ENCODE data around the gene OBSCN.
A peak's percentile ranks its signal among the peaks of the same experiment; 100 is the strongest.

Gene OBSCN

GRCh38 chr1:228378873-228379460 is 171.1 kb downstream of the OBSCN start:
- DNase-seq (ENCODE audit: low spot score): peak; percentile 57

- no peak for DNase-seq (ENCODE audit: low spot score)
Observed at GRCh38 chr1:228379666-228380065, 171.8 kb downstream of the OBSCN start.

DNA sequence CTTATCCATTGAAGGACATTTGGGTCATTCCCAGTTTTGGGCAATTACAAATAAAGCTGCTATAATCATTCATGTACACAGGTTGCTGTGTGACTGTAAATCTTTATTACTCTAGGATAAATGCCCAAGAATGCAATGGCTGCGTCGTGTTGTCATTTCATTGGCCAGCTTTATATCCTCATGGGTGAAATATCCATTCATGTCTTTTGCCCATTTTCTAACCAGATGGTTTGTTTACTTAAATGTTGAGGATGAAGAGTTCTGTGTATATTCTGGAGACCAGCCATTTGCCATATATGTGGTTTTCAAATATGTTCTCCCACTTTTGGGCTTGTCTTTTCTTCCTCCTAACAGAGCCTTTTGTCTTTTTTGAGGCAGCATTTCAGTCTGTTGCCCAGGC is 173.5 kb downstream of the OBSCN start:
- DNase-seq (ENCODE audit: low spot score): no peak

- DNase-seq (ENCODE audit: low spot score): no peak
Observed at GRCh38 chr1:228383773-228384172, 175.9 kb downstream of the OBSCN start.

DNA sequence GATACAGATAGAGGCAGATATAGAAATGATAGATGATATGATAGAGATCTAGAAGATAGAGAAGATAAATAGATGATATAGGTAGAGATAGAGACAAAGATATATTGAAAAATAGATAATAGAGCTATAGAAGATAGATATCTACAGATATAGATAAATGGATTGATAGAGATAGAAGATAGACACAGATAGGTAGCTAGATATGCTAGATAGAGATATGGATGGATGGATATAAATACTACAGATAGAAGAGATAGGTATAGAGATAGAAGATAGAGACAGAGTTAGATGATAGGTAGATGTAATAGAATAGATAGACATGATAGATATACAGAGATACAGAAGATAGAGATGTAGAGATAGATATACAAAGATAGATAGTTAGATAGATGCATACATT is 177.4 kb downstream of the OBSCN start:
- no peak for DNase-seq (ENCODE audit: low spot score)

- DNase-seq (ENCODE audit: low spot score): no peak
Observed at GRCh38 chr1:228387321-228387720, 179.5 kb downstream of the OBSCN start.

GRCh38 chr1:228390649-228391048 is 182.8 kb downstream of the OBSCN start:
- DNase-seq (ENCODE audit: low spot score): no peak

DNA sequence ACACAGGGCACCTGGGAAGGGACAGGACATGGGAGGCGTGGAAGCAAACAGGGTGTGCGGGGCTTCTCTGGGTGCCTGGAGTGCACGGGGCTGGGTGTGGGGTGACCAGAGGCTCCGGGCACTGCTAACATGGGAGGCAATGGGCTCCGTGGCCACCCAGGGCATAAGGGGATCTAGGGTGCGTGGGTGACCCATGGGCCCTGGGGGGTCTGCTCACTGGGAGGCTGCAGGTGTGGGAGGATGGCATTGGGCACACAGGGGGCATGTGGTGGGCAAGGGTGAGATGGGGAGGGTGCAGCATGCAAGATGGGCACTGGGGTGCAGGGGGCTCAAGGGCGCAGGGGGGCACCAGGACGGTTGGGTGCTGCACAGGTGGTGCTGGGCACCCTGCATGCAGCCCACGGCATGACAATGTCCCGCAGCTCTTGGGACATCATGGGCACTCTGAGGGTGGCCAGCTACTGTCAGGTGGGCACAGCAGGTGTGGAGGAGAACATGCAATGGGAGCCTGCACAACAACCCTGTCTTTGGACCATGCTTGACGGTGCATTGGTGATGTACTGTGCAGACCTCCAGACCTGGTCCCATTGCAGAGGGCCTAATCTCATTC is 183.7 kb downstream of the OBSCN start:
- no peak for DNase-seq (ENCODE audit: low spot score)

GRCh38 chr1:228392111-228392936 is 184.5 kb downstream of the OBSCN start:
- no peak for DNase-seq (ENCODE audit: low spot score)

GRCh38 chr1:228393268-228393701 is 185.4 kb downstream of the OBSCN start:
- peak; percentile 79 for DNase-seq (ENCODE audit: low spot score)

- no peak for DNase-seq (ENCODE audit: low spot score)
Observed at GRCh38 chr1:228393811-228394570, 186.1 kb downstream of the OBSCN start.

GRCh38 chr1:228394571-228395394 is 186.9 kb downstream of the OBSCN start:
- no peak for DNase-seq (ENCODE audit: low spot score)

GRCh38 chr1:228396770-228397662 is 189.2 kb downstream of the OBSCN start:
- no peak for DNase-seq (ENCODE audit: low spot score)

- DNase-seq (ENCODE audit: low spot score): no peak
Observed at GRCh38 chr1:228397966-228398365, 190.1 kb downstream of the OBSCN start.

DNA sequence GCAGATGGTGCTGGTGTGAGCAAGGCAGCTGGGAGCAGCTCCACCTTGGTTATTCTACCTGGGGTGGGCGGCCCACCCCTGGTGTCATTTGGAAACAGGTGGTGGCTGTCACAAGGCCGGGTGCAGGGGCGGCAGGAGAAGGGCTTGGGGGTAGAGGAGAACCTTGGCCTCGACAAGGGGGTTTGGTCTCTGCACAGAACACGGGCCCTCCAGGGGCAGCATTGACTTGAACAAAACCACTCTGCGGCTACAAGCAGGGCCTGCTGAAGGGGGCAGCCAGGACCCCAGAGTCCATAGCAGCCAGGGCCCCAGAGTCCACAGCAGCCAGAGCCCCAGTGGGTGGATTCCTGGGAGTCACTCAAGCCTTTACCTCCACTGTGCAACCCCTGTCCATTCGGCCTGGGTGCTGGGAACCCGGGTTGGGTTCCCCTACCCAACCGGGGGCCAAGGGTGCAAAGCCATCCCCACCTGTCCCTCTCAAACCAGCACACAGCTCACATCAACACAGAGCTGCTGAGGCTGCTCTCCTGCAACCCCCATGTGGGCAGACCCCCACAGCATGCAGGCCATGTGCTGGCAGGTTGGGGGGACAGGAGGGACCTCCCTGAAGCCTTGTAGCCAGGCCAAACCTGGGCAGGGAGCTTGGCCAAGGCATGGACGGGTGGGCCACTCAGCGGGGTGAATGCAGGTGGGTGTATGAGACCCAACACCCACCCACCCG is 191.1 kb downstream of the OBSCN start:
- DNase-seq (ENCODE audit: low spot score): no peak

GRCh38 chr1:228399531-228400236 is 191.8 kb downstream of the OBSCN start:
- DNase-seq (ENCODE audit: low spot score): no peak

DNA sequence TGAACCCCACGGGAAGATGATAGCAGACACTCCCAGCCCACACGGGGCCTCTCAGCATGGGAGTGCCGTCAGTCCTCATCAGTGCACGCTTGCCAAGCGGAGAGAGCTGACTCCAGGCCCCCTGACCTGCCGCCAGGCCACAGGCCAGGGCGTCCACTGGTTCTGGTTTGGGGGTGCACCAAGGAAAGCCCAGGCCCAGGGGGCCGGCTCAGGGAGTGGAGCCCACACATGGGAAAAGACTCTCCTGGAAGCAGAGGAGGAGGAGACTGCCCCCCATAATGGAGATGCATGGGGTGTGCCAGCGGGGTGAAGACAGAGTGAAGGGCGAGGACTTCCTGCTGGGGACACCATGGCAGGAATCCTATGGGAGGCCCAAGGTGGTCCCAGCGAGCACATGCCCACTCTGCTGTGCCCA is 192.4 kb downstream of the OBSCN start:
- DNase-seq (ENCODE audit: low spot score): no peak

GRCh38 chr1:228400692-228401454 is 193.0 kb downstream of the OBSCN start:
- no peak for DNase-seq (ENCODE audit: low spot score)

Data from GM03348 (cell line).